Left lobe of liver (tissue), 2 donors: ENCODE data around the gene AGGF1. TPM values are rescaled to one million over a fixed set of nuclear protein-coding genes. Genes with fewer than 3 reads are reported as not detected.
"Not testable (repeated sequence)": the region's sequence is repeated elsewhere in the genome, so short reads cannot be mapped to it uniquely, and the experiment has no call there.

Experiments
- ATAC-seq: fragments of 200-7000 bp; cut with Tn5 transposase; one replicate; pipeline ENCODE4 v1.9.1; 2020; ENCODE audit warnings: mild to moderate bottlenecking, moderate library complexity
- DNase-seq: peaks from one replicate; pipeline ENCODE4 v3.0.0-alpha.2; 2020; ENCODE audit warnings: low spot score
- total RNA-seq: library from RNA; stranded (reverse); gene quantifications from one replicate; pipeline ENCODE4 v1.2.1, GENCODE V29; 2021
- donor health status: DM: no; HTN: no; CAD: no; lungs with moderate emphysema.
- donor health status: DM: no; HTN: yes; CAD: no.

The AGGF1 gene
- total RNA-seq, 1 donor from 2014 or later: 12.0 TPM

GRCh38 chr5:77022511-77023417 is 7.4 kb upstream of the AGGF1 start:
- peak; percentile 54 for DNase-seq
- ATAC-seq: peak; percentile 90

- DNase-seq (no peak), ATAC-seq (peak; percentile 5)
These were observed 5.7 kb upstream of the AGGF1 start for GRCh38 chr5:77024490-77024889.

GRCh38 chr5:77028631-77029375 is 1.4 kb upstream of the AGGF1 start:
- DNase-seq: no peak
- no peak for ATAC-seq

GRCh38 chr5:77029376-77029885 is 773 bp upstream of the AGGF1 start:
- DNase-seq (no peak), ATAC-seq (no peak)

GRCh38 chr5:77031891-77032290 is 1.7 kb downstream of the AGGF1 start:
- ATAC-seq: no peak
- DNase-seq: no peak

- no peak for DNase-seq
- no peak for ATAC-seq
These were observed 2.4 kb downstream of the AGGF1 start for GRCh38 chr5:77032635-77033034.

- no peak for ATAC-seq
- DNase-seq: no peak
These were observed 3.1 kb downstream of the AGGF1 start for GRCh38 chr5:77033338-77033737.

- DNase-seq (no peak), ATAC-seq (no peak)
These were observed 5.7 kb downstream of the AGGF1 start for GRCh38 chr5:77035950-77036349.

GRCh38 chr5:77046416-77047073 is 16.3 kb downstream of the AGGF1 start:
- no peak for DNase-seq
- ATAC-seq: no peak

- ATAC-seq (peak; percentile 90), DNase-seq (no peak)
These were observed 33.8 kb downstream of the AGGF1 start for GRCh38 chr5:77064040-77064439.

GRCh38 chr5:77065256-77065655 is 35.1 kb downstream of the AGGF1 start:
- DNase-seq: no peak
- no peak for ATAC-seq

- no peak for DNase-seq
- no peak for ATAC-seq
These were observed 36.0 kb downstream of the AGGF1 start for GRCh38 chr5:77066184-77066583.

- no peak for DNase-seq
- ATAC-seq: peak; percentile 44
These were observed 36.7 kb downstream of the AGGF1 start for GRCh38 chr5:77066823-77067442.

GRCh38 chr5:77073667-77074066 is 43.5 kb downstream of the AGGF1 start:
- no peak for ATAC-seq
- no peak for DNase-seq

- ATAC-seq (no peak), DNase-seq (no peak)
These were observed 44.5 kb downstream of the AGGF1 start for GRCh38 chr5:77074745-77075144.

- peak; percentile 67 for ATAC-seq
These were observed 47.0 kb downstream of the AGGF1 start for GRCh38 chr5:77076961-77077828.

GRCh38 chr5:77077829-77078176 is 47.6 kb downstream of the AGGF1 start:
- ATAC-seq (no peak), DNase-seq (no peak)

More at GRCh38 chr5:77076961-77077828, 47.0 kb downstream of the AGGF1 start:
- DNase-seq: peak; percentile 58

- ATAC-seq: peak; percentile 76
- not testable (repeated sequence) for DNase-seq
These were observed 50.3 kb downstream of the AGGF1 start for GRCh38 chr5:77080479-77080878.

- ATAC-seq: no peak
- no peak for DNase-seq
These were observed 50.7 kb downstream of the AGGF1 start for GRCh38 chr5:77080905-77081304.

- no peak for ATAC-seq
- no peak for DNase-seq
These were observed 52.1 kb downstream of the AGGF1 start for GRCh38 chr5:77082280-77082679.
